Mesenchymal stem cell (in vitro differentiated cells and primary cell): ENCODE measurements around the gene WDFY2.
"Not testable (repeated sequence)": the region's sequence is repeated elsewhere in the genome, so short reads cannot be mapped to it uniquely, and the experiment has no call there.

Experiments used
- DNase-seq: peaks from one replicate; pipeline ENCODE4 v3.0.0-alpha.2; 2013
- H2AFZ ChIP-seq: one replicate; pipeline ENCODE4 v1.6.1; 2013; ENCODE audit warnings: low read depth, mild to moderate bottlenecking, control low read depth, inconsistent platforms, low read length, moderate library complexity
- H2AK5ac ChIP-seq: 2 replicates; pipeline ENCODE4 v1.6.1; 2013; ENCODE audit warnings: low read length, moderate library complexity, mild to moderate bottlenecking, inconsistent platforms; ENCODE audit not compliant: severe bottlenecking
- H2BK120ac ChIP-seq: one replicate; pipeline ENCODE4 v1.6.1; 2013; ENCODE audit warnings: low read depth, mild to moderate bottlenecking, inconsistent platforms, low read length, moderate library complexity
- H2BK12ac ChIP-seq, 2 experiments: one replicate each; pipeline ENCODE4 v1.6.1; 2013; ENCODE audit warnings: inconsistent platforms in 2 of 2, low read length in 2 of 2, mild to moderate bottlenecking in 2 of 2, moderate library complexity in 2 of 2, control low read depth in 1 of 2
- H2BK15ac ChIP-seq: one replicate; pipeline ENCODE4 v1.6.1; 2013; ENCODE audit warnings: mild to moderate bottlenecking, low read depth, inconsistent platforms; ENCODE audit not compliant: poor library complexity, severe bottlenecking
- H2BK5ac ChIP-seq: 2 replicates; pipeline ENCODE4 v1.6.1; 2013; ENCODE audit warnings: low read depth, mild to moderate bottlenecking, low read length, control low read depth, inconsistent platforms; ENCODE audit not compliant: poor library complexity, severe bottlenecking
- H3K14ac ChIP-seq, 2 experiments: one replicate each; pipeline ENCODE4 v1.6.1; 2013; ENCODE audit warnings: inconsistent platforms in 2 of 2, low read length in 2 of 2, control low read depth in 1 of 2, mild to moderate bottlenecking in 1 of 2, moderate library complexity in 1 of 2
- H3K18ac ChIP-seq, 2 experiments: one replicate each; pipeline ENCODE4 v1.6.1; 2013; ENCODE audit warnings: inconsistent platforms in 2 of 2, low read length in 2 of 2, control low read depth in 1 of 2, low read depth in 1 of 2, mild to moderate bottlenecking in 1 of 2
- H3K23ac ChIP-seq, 2 experiments: one replicate each; pipeline ENCODE4 v1.6.1; 2013; ENCODE audit warnings: inconsistent platforms in 2 of 2, low read length in 2 of 2, mild to moderate bottlenecking in 2 of 2, moderate library complexity in 2 of 2, control low read depth in 1 of 2
- H3K27ac ChIP-seq: 2 replicates; pipeline ENCODE4 v1.5.1; 2013; ENCODE audit warnings: mild to moderate bottlenecking, moderate library complexity, low read length, control low read depth, inconsistent platforms; ENCODE audit not compliant: poor library complexity, severe bottlenecking
- H3K27me3 ChIP-seq, 2 experiments: 2 replicates each; pipeline versions ENCODE4 v1.6.1 to v1.7.0; 2013; ENCODE audit warnings: low read length in 2 of 2, mild to moderate bottlenecking in 2 of 2, moderate library complexity in 2 of 2, control low read depth in 1 of 2, inconsistent platforms in 1 of 2; ENCODE audit not compliant: control insufficient read depth in 1 of 2, insufficient read depth in 1 of 2
- H3K36me3 ChIP-seq, 2 experiments: 2 replicates each; pipeline versions ENCODE4 v1.6.1 to v1.7.0; 2013; ENCODE audit warnings: low read length in 2 of 2, control low read depth in 1 of 2, inconsistent platforms in 1 of 2, low read depth in 1 of 2, mild to moderate bottlenecking in 1 of 2; ENCODE audit not compliant: insufficient read depth in 2 of 2, control insufficient read depth in 1 of 2
- H3K4ac ChIP-seq, 2 experiments: one replicate each; pipeline ENCODE4 v1.6.1; 2013; ENCODE audit warnings: inconsistent platforms in 2 of 2, low read length in 2 of 2, mild to moderate bottlenecking in 2 of 2, moderate library complexity in 2 of 2, control low read depth in 1 of 2, low read depth in 1 of 2
- H3K4me1 ChIP-seq: 2 replicates; pipeline ENCODE4 v1.6.1; 2013; ENCODE audit warnings: low read depth, low read length, control low read depth; ENCODE audit not compliant: control insufficient read depth, insufficient read depth
- H3K4me2 ChIP-seq: 2 replicates; pipeline ENCODE4 v1.6.1; 2013; ENCODE audit warnings: low read length, mild to moderate bottlenecking, inconsistent platforms; ENCODE audit not compliant: poor library complexity, severe bottlenecking
- H3K4me3 ChIP-seq, 2 experiments: 2 replicates each; pipeline versions ENCODE4 v1.5.1 to v1.7.0; 2013; ENCODE audit warnings: low read length in 2 of 2, mild to moderate bottlenecking in 2 of 2, control low read depth in 1 of 2, low read depth in 1 of 2; ENCODE audit not compliant: insufficient read depth in 1 of 2
- H3K79me1 ChIP-seq: replicated peaks from 2 replicates; pipeline ENCODE4 v1.6.1; 2013; ENCODE audit warnings: mild to moderate bottlenecking, control low read depth, low read length, inconsistent platforms; ENCODE audit not compliant: poor library complexity, severe bottlenecking
- H3K9ac ChIP-seq: 2 replicates; pipeline ENCODE4 v1.7.0; 2013; ENCODE audit warnings: mild to moderate bottlenecking, low read length, moderate library complexity
- H3K9me3 ChIP-seq: 2 replicates; pipeline ENCODE4 v1.7.0; 2013; ENCODE audit warnings: mild to moderate bottlenecking, low read length; ENCODE audit not compliant: control insufficient read depth
- H4K8ac ChIP-seq: one replicate; pipeline ENCODE4 v1.6.1; 2013; ENCODE audit warnings: inconsistent platforms, mild to moderate bottlenecking, low read length, moderate library complexity
- H4K91ac ChIP-seq: one replicate; pipeline ENCODE4 v1.6.1; 2013; ENCODE audit warnings: mild to moderate bottlenecking, low read length, inconsistent platforms
- WGBS: methylation state at CpG from one replicate; pipeline ENCODE4 v1.1.7; 2013; ENCODE audit warnings: mixed read lengths; 5-methylcytosine and 5-hydroxymethylcytosine counted together

The WDFY2 gene

DNA sequence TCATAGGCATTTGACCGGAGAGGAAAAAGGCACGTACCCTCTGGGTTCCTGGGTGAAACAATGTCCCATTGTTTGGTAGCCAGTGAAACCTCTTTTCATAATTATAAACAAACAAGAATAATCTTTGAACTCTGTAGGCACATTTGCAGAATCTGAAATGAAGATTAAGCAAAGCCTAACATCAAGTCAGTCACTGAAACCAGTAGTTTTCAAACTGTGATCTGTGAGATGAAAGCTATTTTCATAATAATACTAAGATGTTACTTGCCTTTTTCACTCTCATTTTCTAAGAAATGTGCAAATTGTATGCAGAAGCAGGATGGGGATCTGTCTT, 105.4 kb downstream of the WDFY2 start:
- H3K23ac ChIP-seq = no peak overlapping the region
- no peak overlapping the region for H4K91ac ChIP-seq
- no peak overlapping the region for H2BK5ac ChIP-seq
- no peaks in the 10 kb centered on the region for H3K9me3 ChIP-seq
- H3K4me2 ChIP-seq = no peak overlapping the region
- H3K36me3 ChIP-seq = no peaks in the 10 kb centered on the region
- no peaks in the 10 kb centered on the region for H3K4me1 ChIP-seq
- H4K8ac ChIP-seq = no peak overlapping the region
- no peaks in the 10 kb centered on the region for H3K27me3 ChIP-seq
- no peak overlapping the region for H3K9ac ChIP-seq
- no peak overlapping the region for H2BK12ac ChIP-seq
- no peak overlapping the region for H2AFZ ChIP-seq
- no peak for DNase-seq
- no peak overlapping the region for H2BK120ac ChIP-seq
- H2AK5ac ChIP-seq = no peak overlapping the region
- H3K4ac ChIP-seq = no peak overlapping the region
- H2BK15ac ChIP-seq = no peak overlapping the region
- peaks cover 15% of the 10 kb centered on the region for H3K79me1 ChIP-seq
- H3K27ac ChIP-seq = no peak overlapping the region
- H3K4me3 ChIP-seq = no peak overlapping the region
- H3K18ac ChIP-seq = no peak overlapping the region
- H3K14ac ChIP-seq = no peak overlapping the region
- WGBS = no CpG with 5 or more reads among the region's 2 CpGs

DNA sequence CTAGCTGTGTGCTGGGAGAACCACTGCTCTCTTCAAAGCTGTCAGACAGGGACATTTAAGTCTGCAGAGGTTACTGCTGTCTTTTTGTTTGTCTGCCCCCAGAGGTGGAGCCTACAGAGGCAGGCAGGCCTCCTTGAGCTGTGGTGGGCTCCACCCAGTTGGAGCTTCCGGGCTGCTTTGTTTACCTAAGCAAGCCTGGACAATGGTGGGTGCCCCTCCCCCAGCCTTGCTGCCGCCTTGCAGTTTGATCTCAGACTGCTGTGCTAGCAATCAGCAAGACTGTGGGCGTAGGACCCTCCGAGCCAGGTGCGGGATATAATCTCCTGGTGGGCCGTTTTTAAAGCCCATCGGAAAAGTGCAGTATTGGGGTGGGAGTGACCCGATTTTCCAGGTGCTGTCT, 111.4 kb downstream of the WDFY2 start:
- not testable (repeated sequence) for H2AK5ac ChIP-seq, H3K18ac ChIP-seq, H3K4ac ChIP-seq, H4K8ac ChIP-seq, H3K23ac ChIP-seq, H3K79me1 ChIP-seq, H3K27me3 ChIP-seq, H4K91ac ChIP-seq, H3K4me2 ChIP-seq, H3K4me1 ChIP-seq, H2BK120ac ChIP-seq, H3K4me3 ChIP-seq, H3K36me3 ChIP-seq, H2BK15ac ChIP-seq, H3K9ac ChIP-seq, H3K9me3 ChIP-seq, H2BK5ac ChIP-seq, H2BK12ac ChIP-seq, H3K14ac ChIP-seq, DNase-seq, H2AFZ ChIP-seq, H3K27ac ChIP-seq
- 88% methylated on average over 8 of the region's 8 CpGs for WGBS

DNA sequence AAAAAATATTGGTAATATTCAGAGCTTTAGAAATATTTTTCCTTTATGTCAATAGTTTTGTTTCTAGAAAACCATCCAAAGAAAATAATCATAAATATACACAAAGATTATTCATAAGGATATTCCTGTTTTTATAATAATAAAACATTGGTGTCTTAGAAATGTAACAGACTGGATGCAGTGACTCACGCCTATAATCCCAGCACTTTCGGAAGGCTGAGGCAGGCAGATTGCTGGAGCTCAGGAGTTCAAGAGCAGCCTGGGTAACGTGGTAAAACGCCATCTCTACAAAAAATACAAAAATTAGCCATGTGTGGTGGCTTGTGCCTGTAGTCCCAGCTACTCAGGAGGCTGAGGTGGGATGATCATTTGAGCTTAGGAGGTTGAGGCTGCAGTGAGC, 112.9 kb downstream of the WDFY2 start:
- Histone ChIP-seq H3K14ac (no peak overlapping the region), H3K4me1 (no peaks in the 10 kb centered on the region), H2BK5ac (no peak overlapping the region), H3K79me1 (peaks cover 10% of the 10 kb centered on the region), H3K23ac (no peak overlapping the region), H3K4me2 (no peak overlapping the region), H3K27me3 (no peaks in the 10 kb centered on the region), H2AFZ (no peak overlapping the region), H2BK15ac (no peak overlapping the region), H2BK12ac (no peak overlapping the region), H3K27ac (no peak overlapping the region), H3K4ac (no peak overlapping the region), H3K4me3 (no peak overlapping the region), H3K9me3 (no peaks in the 10 kb centered on the region), H2AK5ac (no peak overlapping the region), H3K9ac (no peak overlapping the region), H3K18ac (no peak overlapping the region), H4K91ac (no peak overlapping the region), H2BK120ac (no peak overlapping the region), H3K36me3 (no peaks in the 10 kb centered on the region), H4K8ac (no peak overlapping the region)
- DNase-seq = peak; percentile 23
- 90% methylated on average over 4 of the region's 4 CpGs for WGBS

DNA sequence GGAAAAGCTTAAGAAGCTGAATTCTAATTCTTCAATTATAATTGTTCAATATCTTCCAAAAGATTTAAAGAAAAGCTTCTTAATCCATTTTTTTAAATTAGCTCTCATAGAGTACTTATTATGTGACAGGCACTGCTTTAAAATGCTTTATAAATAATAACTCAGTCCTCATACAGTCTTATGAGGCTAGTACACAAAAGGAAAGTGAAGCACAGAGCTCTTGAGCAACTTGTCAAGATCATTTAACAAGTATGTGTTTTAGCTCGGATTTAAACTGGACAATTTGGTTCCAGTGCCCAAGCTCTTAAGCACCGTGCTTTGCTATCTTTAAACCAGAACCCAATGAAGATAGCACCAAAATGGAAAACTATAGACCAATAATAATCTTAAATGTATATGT, 113.6 kb downstream of the WDFY2 start:
- Histone ChIP-seq H2BK12ac (no peak overlapping the region), H3K4ac (no peak overlapping the region), H2AFZ (no peak overlapping the region), H3K23ac (no peak overlapping the region), H3K4me1 (no peaks in the 10 kb centered on the region), H3K9me3 (no peaks in the 10 kb centered on the region), H3K79me1 (peaks cover 11% of the 10 kb centered on the region), H3K18ac (no peak overlapping the region), H4K8ac (no peak overlapping the region), H2BK15ac (no peak overlapping the region), H3K4me3 (no peak overlapping the region), H3K4me2 (no peak overlapping the region), H3K14ac (no peak overlapping the region), H2BK120ac (no peak overlapping the region), H3K27ac (no peak overlapping the region), H3K27me3 (no peaks in the 10 kb centered on the region), H3K36me3 (no peaks in the 10 kb centered on the region), H2AK5ac (no peak overlapping the region), H4K91ac (no peak overlapping the region), H2BK5ac (no peak overlapping the region), H3K9ac (no peak overlapping the region)
- WGBS = 100% methylated on average over 1 of the region's 2 CpGs
- peak; percentile 20 for DNase-seq
